GM12892 (cell line): ENCODE measurements around the gene SLC41A1.

Experiments used
- POLR2A ChIP-seq: IDR thresholded peaks from 2 replicates; pipeline ENCODE4 v1.6.1; 2011; ENCODE audit warnings: low read depth, low read length, control low read depth
- POLR2AphosphoS5 ChIP-seq: IDR thresholded peaks from 2 replicates; pipeline ENCODE4 v1.6.1; 2011; ENCODE audit warnings: low read depth, low read length, control low read depth

GRCh38 chr1:205804605-205805004 lies 8.4 kb downstream of the SLC41A1 start:
- no peak for TF ChIP-seq POLR2AphosphoS5
- no peak for TF ChIP-seq POLR2A
